Neural cell (in vitro differentiated cells): Measurements from ENCODE around the gene ATP5F1A. TPM values are rescaled to one million over a fixed set of nuclear protein-coding genes. Genes with fewer than 3 reads are reported as not detected.

Source experiments
- H2AFZ ChIP-seq: fragments of 200-600, 300-800 bp; sonication (generic), shearing (Covaris generic); 2 replicates; pipeline ENCODE4 v1.6.0; 2014; ENCODE audit warnings: low read depth, mild to moderate bottlenecking, antibody characterized with exemption, low read length, moderate library complexity
- H3F3A ChIP-seq: fragments of 200-600 bp; shearing (Covaris generic); 2 replicates; pipeline ENCODE4 v1.6.1; 2016; ENCODE audit warnings: mild to moderate bottlenecking, moderate library complexity, mixed read lengths, antibody characterized with exemption, low read length; ENCODE audit not compliant: insufficient read depth, poor library complexity, severe bottlenecking
- H3K27ac ChIP-seq: fragments of 200-600, 300-800 bp; sonication (generic), shearing (Covaris generic); 2 replicates; pipeline ENCODE4 v1.5.1; 2014; ENCODE audit warnings: mild to moderate bottlenecking, low read length, moderate library complexity
- H3K27me3 ChIP-seq: fragments of 300-800, 200-600 bp; sonication (generic), shearing (Covaris generic); 2 replicates; pipeline ENCODE4 v1.6.0; 2014; ENCODE audit warnings: mild to moderate bottlenecking, low read depth, low read length, moderate library complexity; ENCODE audit not compliant: insufficient read depth
- H3K36me3 ChIP-seq: fragments of 300-800, 200-600 bp; sonication (generic), shearing (Covaris generic); 2 replicates; pipeline ENCODE4 v1.5.1; 2014; ENCODE audit warnings: mild to moderate bottlenecking, antibody characterized with exemption, low read length, moderate library complexity; ENCODE audit not compliant: insufficient read depth
- H3K4me2 ChIP-seq: fragments of 300-800, 200-600 bp; sonication (generic), shearing (Covaris generic); 2 replicates; pipeline ENCODE4 v1.6.0; 2014; ENCODE audit warnings: mild to moderate bottlenecking, low read length
- H3K4me3 ChIP-seq: fragments of 300-800, 200-600 bp; sonication (generic), shearing (Covaris generic); 2 replicates; pipeline ENCODE4 v1.5.1; 2014; ENCODE audit warnings: mild to moderate bottlenecking, low read length, moderate library complexity
- H3K79me2 ChIP-seq: fragments of 200-600 bp; shearing (Covaris generic); replicated peaks from 2 replicates; pipeline ENCODE4 v1.6.0; 2014; ENCODE audit warnings: mild to moderate bottlenecking, low read length, moderate library complexity; ENCODE audit not compliant: insufficient read depth
- H3K9ac ChIP-seq: fragments of 300-800, 200-600 bp; sonication (generic), shearing (Covaris generic); 2 replicates; pipeline ENCODE4 v1.6.1; 2016; ENCODE audit warnings: mild to moderate bottlenecking, low read length, mixed read lengths
- H3K9me2 ChIP-seq: fragments of 200-600 bp; shearing (Covaris generic); 2 replicates; pipeline ENCODE4 v1.6.1; 2016; ENCODE audit warnings: mild to moderate bottlenecking, low read length, mixed read lengths; ENCODE audit not compliant: insufficient read depth
- H3K9me3 ChIP-seq: fragments of 200-600, 300-800 bp; sonication (generic), shearing (Covaris generic); 2 replicates; pipeline ENCODE4 v1.6.1; 2016; ENCODE audit warnings: mild to moderate bottlenecking, mixed run types, low read length, moderate library complexity, mixed read lengths
- H4K20me1 ChIP-seq: fragments of 200-600 bp; shearing (Covaris generic); 2 replicates; pipeline ENCODE4 v1.6.1; 2016; ENCODE audit warnings: mild to moderate bottlenecking, mixed run types; ENCODE audit not compliant: insufficient read depth
- EP300 ChIP-seq: fragments of 450-650 bp; conservative IDR thresholded peaks from 2 replicates; pipeline ENCODE4 v1.6.1; 2014; ENCODE audit warnings: antibody characterized with exemption, mild to moderate bottlenecking, moderate library complexity; ENCODE audit not compliant: poor library complexity, severe bottlenecking
- EZH2 ChIP-seq: fragments of 200-600, 300-800 bp; shearing (Covaris generic), sonication (generic); IDR thresholded peaks from 2 replicates; pipeline ENCODE4 v1.6.1; 2014; ENCODE audit warnings: antibody characterized with exemption, low read length, borderline replicate concordance, mild to moderate bottlenecking; ENCODE audit not compliant: insufficient read depth, poor library complexity, severe bottlenecking
- RAD21 ChIP-seq: fragments of 450-650 bp; conservative IDR thresholded peaks from 2 replicates; pipeline ENCODE4 v1.6.1; 2014; ENCODE audit warnings: antibody characterized with exemption, mild to moderate bottlenecking, moderate library complexity
- SMC3 ChIP-seq: fragments of 450-650 bp; conservative IDR thresholded peaks from 2 replicates; pipeline ENCODE4 v1.6.1; 2014; ENCODE audit warnings: antibody characterized with exemption, mild to moderate bottlenecking, moderate library complexity; ENCODE audit not compliant: poor library complexity
- TAF1 ChIP-seq: IDR thresholded peaks from 2 replicates; pipeline ENCODE4 v1.6.1; 2012; ENCODE audit warnings: low read depth
- polyA plus RNA-seq: library from polyadenylated mRNA; depleted of rRNA; stranded (reverse); fragments of >200 nt; gene quantifications from 2 replicates; pipeline ENCODE4 v1.2.3, GENCODE V29; 2014
- TF ChIP-seq, protein P1 (sequence below): IDR thresholded peaks from 2 replicates; pipeline ENCODE4 v1.6.1; 2012; ENCODE audit warnings: borderline replicate concordance
- TF ChIP-seq, protein P2 (sequence below): fragments of 450-650 bp; IDR thresholded peaks from 2 replicates; pipeline ENCODE4 v1.5.1; 2014; ENCODE audit warnings: antibody characterized with exemption, mild to moderate bottlenecking, moderate library complexity; ENCODE audit not compliant: poor library complexity, severe bottlenecking

The ATP5F1A gene
- polyA plus RNA-seq, 1 donor from 2014 or later = 1,949 TPM

DNA sequence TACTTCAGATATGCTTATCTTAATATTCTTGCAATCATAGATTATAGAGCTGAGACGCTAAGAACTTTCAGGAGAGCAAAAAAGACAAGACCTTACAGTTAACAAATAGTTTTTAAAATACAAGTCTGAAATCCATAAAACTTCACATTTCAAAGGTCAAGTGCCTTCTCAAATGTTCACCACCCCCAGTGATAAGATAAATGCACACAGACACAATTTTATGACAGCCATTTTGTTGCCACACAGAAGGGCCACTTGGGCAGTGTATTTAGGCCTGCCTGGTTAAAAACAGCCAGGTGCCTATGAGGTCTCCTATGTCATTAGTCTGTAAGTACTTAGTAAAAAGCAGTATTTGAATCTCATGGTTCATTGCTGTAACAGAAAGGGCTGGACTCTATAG is 17.9 kb downstream of the ATP5F1A start:
- H3K9me2 ChIP-seq = no peaks in the 10 kb centered on the region
- no peaks in the 10 kb centered on the region for H4K20me1 ChIP-seq
- H3K4me2 ChIP-seq = no peak overlapping the region
- H2AFZ ChIP-seq = no peak overlapping the region
- no peaks in the 10 kb centered on the region for H3K36me3 ChIP-seq
- no peak for TF ChIP-seq TAF1
- H3K9me3 ChIP-seq = no peaks in the 10 kb centered on the region
- H3F3A ChIP-seq = no peaks in the 10 kb centered on the region
- no peaks in the 10 kb centered on the region for H3K79me2 ChIP-seq
- H3K27ac ChIP-seq = no peak overlapping the region
- no peak overlapping the region for H3K9ac ChIP-seq
- H3K27me3 ChIP-seq = no peaks in the 10 kb centered on the region
- no peak overlapping the region for H3K4me3 ChIP-seq

GRCh38 chr18:46079336-46079735 is 18.8 kb downstream of the ATP5F1A start:
- H3K4me2 ChIP-seq = no peak overlapping the region
- no peak for TF ChIP-seq EP300
- TF ChIP-seq, protein P1, sequence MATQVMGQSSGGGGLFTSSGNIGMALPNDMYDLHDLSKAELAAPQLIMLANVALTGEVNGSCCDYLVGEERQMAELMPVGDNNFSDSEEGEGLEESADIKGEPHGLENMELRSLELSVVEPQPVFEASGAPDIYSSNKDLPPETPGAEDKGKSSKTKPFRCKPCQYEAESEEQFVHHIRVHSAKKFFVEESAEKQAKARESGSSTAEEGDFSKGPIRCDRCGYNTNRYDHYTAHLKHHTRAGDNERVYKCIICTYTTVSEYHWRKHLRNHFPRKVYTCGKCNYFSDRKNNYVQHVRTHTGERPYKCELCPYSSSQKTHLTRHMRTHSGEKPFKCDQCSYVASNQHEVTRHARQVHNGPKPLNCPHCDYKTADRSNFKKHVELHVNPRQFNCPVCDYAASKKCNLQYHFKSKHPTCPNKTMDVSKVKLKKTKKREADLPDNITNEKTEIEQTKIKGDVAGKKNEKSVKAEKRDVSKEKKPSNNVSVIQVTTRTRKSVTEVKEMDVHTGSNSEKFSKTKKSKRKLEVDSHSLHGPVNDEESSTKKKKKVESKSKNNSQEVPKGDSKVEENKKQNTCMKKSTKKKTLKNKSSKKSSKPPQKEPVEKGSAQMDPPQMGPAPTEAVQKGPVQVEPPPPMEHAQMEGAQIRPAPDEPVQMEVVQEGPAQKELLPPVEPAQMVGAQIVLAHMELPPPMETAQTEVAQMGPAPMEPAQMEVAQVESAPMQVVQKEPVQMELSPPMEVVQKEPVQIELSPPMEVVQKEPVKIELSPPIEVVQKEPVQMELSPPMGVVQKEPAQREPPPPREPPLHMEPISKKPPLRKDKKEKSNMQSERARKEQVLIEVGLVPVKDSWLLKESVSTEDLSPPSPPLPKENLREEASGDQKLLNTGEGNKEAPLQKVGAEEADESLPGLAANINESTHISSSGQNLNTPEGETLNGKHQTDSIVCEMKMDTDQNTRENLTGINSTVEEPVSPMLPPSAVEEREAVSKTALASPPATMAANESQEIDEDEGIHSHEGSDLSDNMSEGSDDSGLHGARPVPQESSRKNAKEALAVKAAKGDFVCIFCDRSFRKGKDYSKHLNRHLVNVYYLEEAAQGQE = no peak
- no peak overlapping the region for H2AFZ ChIP-seq
- H3K79me2 ChIP-seq = no peaks in the 10 kb centered on the region
- no peaks in the 10 kb centered on the region for H3K9me3 ChIP-seq
- H4K20me1 ChIP-seq = no peaks in the 10 kb centered on the region
- H3K9me2 ChIP-seq = no peaks in the 10 kb centered on the region
- no peaks in the 10 kb centered on the region for H3K36me3 ChIP-seq
- H3K27me3 ChIP-seq = no peaks in the 10 kb centered on the region
- no peak overlapping the region for H3K9ac ChIP-seq
- no peak overlapping the region for H3K4me3 ChIP-seq
- no peak overlapping the region for H3K27ac ChIP-seq
- no peaks in the 10 kb centered on the region for H3F3A ChIP-seq

GRCh38 chr18:46073474-46074331 is 24.4 kb downstream of the ATP5F1A start:
- no peaks in the 10 kb centered on the region for H3K9me2 ChIP-seq
- no peak overlapping the region for H2AFZ ChIP-seq
- H3K79me2 ChIP-seq = no peaks in the 10 kb centered on the region
- H3K27me3 ChIP-seq = peaks cover 16% of the 10 kb centered on the region
- H3K9ac ChIP-seq = no peak overlapping the region
- no peak overlapping the region for H3K4me3 ChIP-seq
- no peaks in the 10 kb centered on the region for H4K20me1 ChIP-seq
- no peak overlapping the region for H3K4me2 ChIP-seq
- no peak overlapping the region for H3K27ac ChIP-seq
- H3K36me3 ChIP-seq = no peaks in the 10 kb centered on the region
- TF ChIP-seq TAF1 (no peak), SMC3 (peak; percentile 81), EZH2 (no peak), RAD21 (peak; percentile 80)
- TF ChIP-seq, protein P2, sequence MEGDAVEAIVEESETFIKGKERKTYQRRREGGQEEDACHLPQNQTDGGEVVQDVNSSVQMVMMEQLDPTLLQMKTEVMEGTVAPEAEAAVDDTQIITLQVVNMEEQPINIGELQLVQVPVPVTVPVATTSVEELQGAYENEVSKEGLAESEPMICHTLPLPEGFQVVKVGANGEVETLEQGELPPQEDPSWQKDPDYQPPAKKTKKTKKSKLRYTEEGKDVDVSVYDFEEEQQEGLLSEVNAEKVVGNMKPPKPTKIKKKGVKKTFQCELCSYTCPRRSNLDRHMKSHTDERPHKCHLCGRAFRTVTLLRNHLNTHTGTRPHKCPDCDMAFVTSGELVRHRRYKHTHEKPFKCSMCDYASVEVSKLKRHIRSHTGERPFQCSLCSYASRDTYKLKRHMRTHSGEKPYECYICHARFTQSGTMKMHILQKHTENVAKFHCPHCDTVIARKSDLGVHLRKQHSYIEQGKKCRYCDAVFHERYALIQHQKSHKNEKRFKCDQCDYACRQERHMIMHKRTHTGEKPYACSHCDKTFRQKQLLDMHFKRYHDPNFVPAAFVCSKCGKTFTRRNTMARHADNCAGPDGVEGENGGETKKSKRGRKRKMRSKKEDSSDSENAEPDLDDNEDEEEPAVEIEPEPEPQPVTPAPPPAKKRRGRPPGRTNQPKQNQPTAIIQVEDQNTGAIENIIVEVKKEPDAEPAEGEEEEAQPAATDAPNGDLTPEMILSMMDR = peak; percentile 78
- no peaks in the 10 kb centered on the region for H3F3A ChIP-seq
- H3K9me3 ChIP-seq = no peaks in the 10 kb centered on the region
